ENCODE results near the gene LIPF. TPM values are rescaled to one million over a fixed set of nuclear protein-coding genes. Genes with fewer than 3 reads are reported as not detected.

Gene LIPF
- polyA plus RNA-seq, 1 donor from 2014 or later: not detected

DNA sequence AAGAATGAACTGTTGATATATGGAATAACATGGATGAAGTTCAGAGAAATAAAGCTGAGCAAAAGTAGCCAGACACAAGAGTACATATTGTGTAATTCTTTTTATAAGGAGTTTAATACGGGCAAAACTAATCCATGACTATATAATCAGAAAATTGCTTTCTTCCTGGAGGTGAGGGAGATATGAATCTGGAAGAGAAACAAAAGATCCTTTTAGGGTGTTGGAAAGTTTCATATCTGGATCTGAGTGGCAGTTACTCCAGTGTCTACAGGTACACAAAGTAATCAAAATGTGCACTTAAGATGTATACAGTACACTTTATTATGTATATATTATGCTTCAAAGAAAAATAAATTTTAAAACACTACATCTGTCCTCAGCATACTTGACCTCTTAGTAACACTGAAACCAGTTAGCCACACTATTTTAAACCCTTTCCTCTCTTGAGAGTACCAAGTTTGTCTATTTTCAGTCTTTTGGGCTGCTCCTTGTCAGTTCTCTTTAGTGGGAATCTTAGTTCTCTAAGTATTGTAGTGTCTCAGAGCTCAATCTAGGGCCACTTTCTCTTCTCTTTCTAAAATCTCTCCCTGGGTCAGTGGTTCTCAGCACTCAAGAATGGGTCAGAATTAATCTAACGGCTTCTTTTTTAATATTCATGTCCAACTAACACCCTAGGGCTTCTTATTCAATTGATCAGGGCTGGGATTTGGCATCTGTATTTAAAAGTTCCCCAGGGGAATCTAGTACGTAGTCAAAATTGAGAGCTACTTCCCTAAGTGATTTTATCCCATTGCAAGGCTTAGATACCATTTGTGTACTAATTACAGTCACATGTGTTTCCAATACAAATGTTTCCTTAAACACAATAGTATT lies 4.3 kb upstream of the LIPF start:
- H4K20me1 ChIP-seq (ENCODE audit: insufficient read depth): no peaks in the 10 kb centered on the region
- no peak for TF ChIP-seq POLR2AphosphoS5 (IDR thresholded peaks at IDR 0.05)
- TF ChIP-seq TAF1 (IDR thresholded peaks at IDR 0.05; ENCODE audit: low read depth): no peak
- TF ChIP-seq, protein P1, sequence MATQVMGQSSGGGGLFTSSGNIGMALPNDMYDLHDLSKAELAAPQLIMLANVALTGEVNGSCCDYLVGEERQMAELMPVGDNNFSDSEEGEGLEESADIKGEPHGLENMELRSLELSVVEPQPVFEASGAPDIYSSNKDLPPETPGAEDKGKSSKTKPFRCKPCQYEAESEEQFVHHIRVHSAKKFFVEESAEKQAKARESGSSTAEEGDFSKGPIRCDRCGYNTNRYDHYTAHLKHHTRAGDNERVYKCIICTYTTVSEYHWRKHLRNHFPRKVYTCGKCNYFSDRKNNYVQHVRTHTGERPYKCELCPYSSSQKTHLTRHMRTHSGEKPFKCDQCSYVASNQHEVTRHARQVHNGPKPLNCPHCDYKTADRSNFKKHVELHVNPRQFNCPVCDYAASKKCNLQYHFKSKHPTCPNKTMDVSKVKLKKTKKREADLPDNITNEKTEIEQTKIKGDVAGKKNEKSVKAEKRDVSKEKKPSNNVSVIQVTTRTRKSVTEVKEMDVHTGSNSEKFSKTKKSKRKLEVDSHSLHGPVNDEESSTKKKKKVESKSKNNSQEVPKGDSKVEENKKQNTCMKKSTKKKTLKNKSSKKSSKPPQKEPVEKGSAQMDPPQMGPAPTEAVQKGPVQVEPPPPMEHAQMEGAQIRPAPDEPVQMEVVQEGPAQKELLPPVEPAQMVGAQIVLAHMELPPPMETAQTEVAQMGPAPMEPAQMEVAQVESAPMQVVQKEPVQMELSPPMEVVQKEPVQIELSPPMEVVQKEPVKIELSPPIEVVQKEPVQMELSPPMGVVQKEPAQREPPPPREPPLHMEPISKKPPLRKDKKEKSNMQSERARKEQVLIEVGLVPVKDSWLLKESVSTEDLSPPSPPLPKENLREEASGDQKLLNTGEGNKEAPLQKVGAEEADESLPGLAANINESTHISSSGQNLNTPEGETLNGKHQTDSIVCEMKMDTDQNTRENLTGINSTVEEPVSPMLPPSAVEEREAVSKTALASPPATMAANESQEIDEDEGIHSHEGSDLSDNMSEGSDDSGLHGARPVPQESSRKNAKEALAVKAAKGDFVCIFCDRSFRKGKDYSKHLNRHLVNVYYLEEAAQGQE (IDR thresholded peaks at IDR 0.05; ENCODE audit: borderline replicate concordance): no peak
- TF ChIP-seq SMC3 (conservative IDR thresholded peaks at IDR 0.05; ENCODE audit: poor library complexity): no peak
- TF ChIP-seq RAD21 (conservative IDR thresholded peaks at IDR 0.05): no peak
- TF ChIP-seq MXI1 (conservative IDR thresholded peaks at IDR 0.05; ENCODE audit: poor library complexity, severe bottlenecking): no peak
- no peak for TF ChIP-seq EZH2 (IDR thresholded peaks at IDR 0.05; ENCODE audit: borderline replicate concordance, insufficient read depth, low read length, poor library complexity, severe bottlenecking)
- no peak for TF ChIP-seq EP300 (conservative IDR thresholded peaks at IDR 0.05; ENCODE audit: poor library complexity, severe bottlenecking)
- TF ChIP-seq, protein P2, sequence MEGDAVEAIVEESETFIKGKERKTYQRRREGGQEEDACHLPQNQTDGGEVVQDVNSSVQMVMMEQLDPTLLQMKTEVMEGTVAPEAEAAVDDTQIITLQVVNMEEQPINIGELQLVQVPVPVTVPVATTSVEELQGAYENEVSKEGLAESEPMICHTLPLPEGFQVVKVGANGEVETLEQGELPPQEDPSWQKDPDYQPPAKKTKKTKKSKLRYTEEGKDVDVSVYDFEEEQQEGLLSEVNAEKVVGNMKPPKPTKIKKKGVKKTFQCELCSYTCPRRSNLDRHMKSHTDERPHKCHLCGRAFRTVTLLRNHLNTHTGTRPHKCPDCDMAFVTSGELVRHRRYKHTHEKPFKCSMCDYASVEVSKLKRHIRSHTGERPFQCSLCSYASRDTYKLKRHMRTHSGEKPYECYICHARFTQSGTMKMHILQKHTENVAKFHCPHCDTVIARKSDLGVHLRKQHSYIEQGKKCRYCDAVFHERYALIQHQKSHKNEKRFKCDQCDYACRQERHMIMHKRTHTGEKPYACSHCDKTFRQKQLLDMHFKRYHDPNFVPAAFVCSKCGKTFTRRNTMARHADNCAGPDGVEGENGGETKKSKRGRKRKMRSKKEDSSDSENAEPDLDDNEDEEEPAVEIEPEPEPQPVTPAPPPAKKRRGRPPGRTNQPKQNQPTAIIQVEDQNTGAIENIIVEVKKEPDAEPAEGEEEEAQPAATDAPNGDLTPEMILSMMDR (IDR thresholded peaks at IDR 0.05; ENCODE audit: poor library complexity, severe bottlenecking): no peak
- H3K27ac ChIP-seq (ENCODE audit: low read length): no peak overlapping the region
- H3K4me2 ChIP-seq (ENCODE audit: low read length): no peak overlapping the region
- no peaks in the 10 kb centered on the region for H3K9me3 ChIP-seq (ENCODE audit: low read length)
- no peaks in the 10 kb centered on the region for H3K36me3 ChIP-seq (ENCODE audit: insufficient read depth, low read length)
- no peaks in the 10 kb centered on the region for H3K79me2 ChIP-seq (replicated peaks; ENCODE audit: insufficient read depth, low read length)
- no peak overlapping the region for H3K4me3 ChIP-seq (ENCODE audit: low read length)
- H3K9me2 ChIP-seq (ENCODE audit: insufficient read depth, low read length): no peaks in the 10 kb centered on the region
- H3K9ac ChIP-seq (ENCODE audit: low read length): no peak overlapping the region
- H3K27me3 ChIP-seq (ENCODE audit: insufficient read depth, low read depth, low read length): no peaks in the 10 kb centered on the region
- no peak overlapping the region for H2AFZ ChIP-seq (ENCODE audit: low read depth, low read length)
- no peaks in the 10 kb centered on the region for H3F3A ChIP-seq (ENCODE audit: insufficient read depth, low read length, poor library complexity, severe bottlenecking)

DNA sequence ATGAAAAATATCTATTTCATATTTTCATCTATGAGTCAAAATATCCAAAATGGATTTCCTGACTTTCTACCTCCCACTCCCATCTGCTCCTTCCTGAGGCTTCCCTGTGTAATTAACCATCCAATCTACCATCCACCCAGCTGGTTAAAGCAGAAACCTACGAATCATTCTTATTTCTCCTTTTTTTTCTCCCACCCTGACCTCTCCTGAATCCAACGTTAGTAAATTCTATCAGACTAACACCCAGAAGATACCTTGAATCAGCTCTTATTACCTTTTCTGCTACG lies 3.7 kb upstream of the LIPF start:
- no peak overlapping the region for H3K9ac ChIP-seq (ENCODE audit: low read length)
- H3K4me3 ChIP-seq (ENCODE audit: low read length): no peak overlapping the region
- H2AFZ ChIP-seq (ENCODE audit: low read depth, low read length): no peak overlapping the region
- no peak overlapping the region for H3K4me2 ChIP-seq (ENCODE audit: low read length)
- H3K36me3 ChIP-seq (ENCODE audit: insufficient read depth, low read length): no peaks in the 10 kb centered on the region
- H3K9me3 ChIP-seq (ENCODE audit: low read length): no peaks in the 10 kb centered on the region
- TF ChIP-seq TAF1 (IDR thresholded peaks at IDR 0.05; ENCODE audit: low read depth) (no peak), RAD21 (conservative IDR thresholded peaks at IDR 0.05) (no peak), SMC3 (conservative IDR thresholded peaks at IDR 0.05; ENCODE audit: poor library complexity) (no peak), EZH2 (IDR thresholded peaks at IDR 0.05; ENCODE audit: borderline replicate concordance, insufficient read depth, low read length, poor library complexity, severe bottlenecking) (no peak), MXI1 (conservative IDR thresholded peaks at IDR 0.05; ENCODE audit: poor library complexity, severe bottlenecking) (no peak), EP300 (conservative IDR thresholded peaks at IDR 0.05; ENCODE audit: poor library complexity, severe bottlenecking) (no peak), POLR2AphosphoS5 (IDR thresholded peaks at IDR 0.05) (no peak)
- TF ChIP-seq, protein P2 (IDR thresholded peaks at IDR 0.05; ENCODE audit: poor library complexity, severe bottlenecking): no peak
- TF ChIP-seq, protein P1 (IDR thresholded peaks at IDR 0.05; ENCODE audit: borderline replicate concordance): no peak
- no peaks in the 10 kb centered on the region for H3F3A ChIP-seq (ENCODE audit: insufficient read depth, low read length, poor library complexity, severe bottlenecking)
- H3K9me2 ChIP-seq (ENCODE audit: insufficient read depth, low read length): no peaks in the 10 kb centered on the region
- no peak overlapping the region for H3K27ac ChIP-seq (ENCODE audit: low read length)
- no peaks in the 10 kb centered on the region for H3K79me2 ChIP-seq (replicated peaks; ENCODE audit: insufficient read depth, low read length)
- no peaks in the 10 kb centered on the region for H4K20me1 ChIP-seq (ENCODE audit: insufficient read depth)
- no peaks in the 10 kb centered on the region for H3K27me3 ChIP-seq (ENCODE audit: insufficient read depth, low read depth, low read length)
